Testis (tissue), 2 donors: Measurements from ENCODE around the gene SRP54.
"Not testable (repeated sequence)": the region's sequence is repeated elsewhere in the genome, so short reads cannot be mapped to it uniquely, and the experiment has no call there.

Experiments
- CTCF ChIP-seq, 3 experiments: fragments of 450-650 bp in 2 of 3; fragments of 200-600 bp in 1 of 3; sonication (generic) in 1 of 3; IDR thresholded peaks; one replicate each; pipeline ENCODE4 v1.5.1; 2016 to 2019; ENCODE audit warnings: antibody characterized with exemption in 3 of 3, mild to moderate bottlenecking in 2 of 3, moderate library complexity in 1 of 3
- POLR2A ChIP-seq: fragments of 450-650 bp; IDR thresholded peaks from one replicate; pipeline ENCODE4 v1.6.1; 2017; ENCODE audit warnings: antibody characterized with exemption, mild to moderate bottlenecking, moderate library complexity

DNA sequence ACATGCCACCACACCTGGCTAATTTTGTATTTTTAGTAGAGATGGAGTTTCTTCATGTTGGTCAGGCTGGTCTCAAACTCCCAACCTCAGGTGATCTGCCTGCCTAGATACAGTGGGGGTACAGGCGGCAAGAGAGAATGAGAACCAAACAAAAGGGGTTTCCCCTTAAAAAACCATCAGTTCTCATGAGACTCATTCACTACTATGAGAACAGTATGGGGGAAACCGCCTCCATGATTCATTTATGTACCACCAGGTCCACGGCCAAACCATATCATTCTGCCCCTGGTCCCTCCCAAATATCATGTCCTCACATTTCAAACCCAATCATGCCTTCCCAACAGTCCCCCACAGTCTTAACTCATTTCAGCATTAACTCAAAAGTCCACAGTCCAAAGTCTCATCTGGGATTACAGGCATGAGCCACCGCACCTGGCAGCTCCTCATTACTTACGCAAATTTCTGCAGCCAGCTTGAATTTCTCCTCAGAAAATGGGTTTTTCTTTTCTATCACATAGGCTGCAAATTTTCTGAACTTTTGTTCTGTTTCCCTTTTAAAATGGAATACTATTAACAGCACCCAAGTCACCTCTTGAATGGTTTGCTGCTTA lies 52.3 kb downstream of the SRP54 start:
- TF ChIP-seq CTCF (IDR thresholded peaks at IDR 0.05); POLR2A: not testable (repeated sequence)
